GM12878 (cell line): ENCODE data around the gene KANTR. TPM values are rescaled to one million over a fixed set of nuclear protein-coding genes. Genes with fewer than 3 reads are reported as not detected.

Source experiments
- ATAC-seq: fragments of 200-7000 bp; cut with Tn5 transposase; 3 replicates; pipeline ENCODE4 v1.9.1; 2020; ENCODE audit warnings: mild to moderate bottlenecking, moderate library complexity
- BruUV-seq: library from RNA; stranded (reverse); fragments of 400-500 nt; replicated peaks from 2 replicates; lab custom pipeline; 2021; lab: Mats Ljungman, UMichigan
- CTCF ChIA-PET: fragments of 300-600 bp; sonication (Branson Sonifier 250); formaldehyde crosslinking; extraction: SDS; loops from one replicate; lab custom pipeline; 2021; ENCODE audit warnings: inconsistent platforms; lab: Yijun Ruan, JAX
- POLR2A ChIA-PET: fragments of 350-600 bp; formaldehyde crosslinking; extraction: SDS; loops from one replicate; lab custom pipeline; 2021; ENCODE audit warnings: inconsistent platforms; lab: Charles Lee
- RAD21 ChIA-PET: fragments of 300-600 bp; sonication (Branson Sonifier 250); formaldehyde crosslinking; loops from one replicate; lab custom pipeline; 2023; ENCODE audit warnings: antibody characterized with exemption; ENCODE audit not compliant: unreplicated experiment; lab: Charles Lee
- SMC1A ChIA-PET: fragments of 300-600 bp; sonication (Branson Sonifier 250); formaldehyde crosslinking; loops from one replicate; lab custom pipeline; 2023; ENCODE audit not compliant: unreplicated experiment, uncharacterized antibody; lab: Charles Lee
- DNase-seq: peaks from one replicate; pipeline ENCODE4 v3.0.0-alpha.2; 2011; ENCODE audit warnings: low read depth, low spot score
- FAIRE-seq: peaks from 3 replicates; lab custom pipeline; 2011; peaks lifted over from hg19 to GRCh38; lab: Jason Lieb, UNC
- H2AFZ ChIP-seq: 2 replicates; pipeline ENCODE4 v1.6.0; 2011; ENCODE audit warnings: low read depth, low read length, control low read depth; ENCODE audit not compliant: control insufficient read depth
- H3K27ac ChIP-seq: 2 replicates; pipeline ENCODE4 v1.5.1; 2011; ENCODE audit warnings: control low read depth; ENCODE audit not compliant: control insufficient read depth, insufficient read depth
- H3K27me3 ChIP-seq, 2 experiments: replicated peaks in 1 of 2; 2 replicates each; pipeline versions ENCODE4 v1.6.0 to v1.6.1; 2011; ENCODE audit warnings: low read length in 1 of 2; ENCODE audit not compliant: control insufficient read depth in 2 of 2, insufficient read depth in 2 of 2
- H3K36me3 ChIP-seq, 2 experiments: 2 replicates each; pipeline ENCODE4 v1.5.1; 2011; ENCODE audit warnings: low read length in 1 of 2; ENCODE audit not compliant: control insufficient read depth in 2 of 2, insufficient read depth in 2 of 2
- H3K4me1 ChIP-seq: 2 replicates; pipeline ENCODE4 v1.6.1; 2011; ENCODE audit warnings: mild to moderate bottlenecking, low read length, moderate library complexity, mixed read lengths; ENCODE audit not compliant: control insufficient read depth, insufficient read depth
- H3K4me2 ChIP-seq: 2 replicates; pipeline ENCODE4 v1.6.0; 2011; ENCODE audit warnings: control low read depth; ENCODE audit not compliant: control insufficient read depth, insufficient read depth
- H3K4me3 ChIP-seq: fragments of 200-600 bp; sonication (generic); 2 replicates; pipeline ENCODE4 v1.5.1; 2016
- H3K79me2 ChIP-seq: 2 replicates; pipeline ENCODE4 v1.6.0; 2011; ENCODE audit warnings: low read length; ENCODE audit not compliant: control insufficient read depth, insufficient read depth
- H3K9ac ChIP-seq: 2 replicates; pipeline ENCODE4 v1.8.0; 2011; ENCODE audit warnings: low read length, control low read depth, mixed read lengths; ENCODE audit not compliant: control insufficient read depth, insufficient read depth
- H3K9me3 ChIP-seq: replicated peaks from 3 replicates; pipeline ENCODE4 v1.5.1; 2011; ENCODE audit warnings: mild to moderate bottlenecking, low read length; ENCODE audit not compliant: control insufficient read depth, insufficient read depth
- H4K20me1 ChIP-seq: 2 replicates; pipeline ENCODE4 v1.6.0; 2011; ENCODE audit not compliant: control insufficient read depth, insufficient read depth
- ATF7 ChIP-seq: fragments of 450-650 bp; IDR thresholded peaks from 2 replicates; pipeline ENCODE4 v1.6.1; 2016; ENCODE audit warnings: low read depth, mild to moderate bottlenecking
- BACH1 ChIP-seq: fragments of 450-650 bp; IDR thresholded peaks from 2 replicates; pipeline ENCODE4 v1.6.1; 2017; ENCODE audit warnings: mild to moderate bottlenecking, borderline replicate concordance
- BCLAF1 ChIP-seq: fragments of 450-650 bp; IDR thresholded peaks from 2 replicates; pipeline ENCODE4 v1.6.1; 2017; ENCODE audit warnings: antibody characterized with exemption, mild to moderate bottlenecking, moderate library complexity
- GATAD2B ChIP-seq: fragments of 450-650 bp; conservative IDR thresholded peaks from 2 replicates; pipeline ENCODE4 v1.6.1; 2017; ENCODE audit warnings: low read depth, mild to moderate bottlenecking, moderate library complexity
- HCFC1 ChIP-seq: fragments of 150-350 bp; IDR thresholded peaks from 2 replicates; pipeline ENCODE4 v1.6.1; 2014; ENCODE audit warnings: low read length
- JUND ChIP-seq: IDR thresholded peaks from 2 replicates; pipeline ENCODE4 v1.6.1; 2012; ENCODE audit warnings: low read depth, mild to moderate bottlenecking, low read length, improper control_type of control experiment, moderate library complexity
- POU2F2 ChIP-seq: IDR thresholded peaks from 3 replicates; pipeline ENCODE4 v1.6.1; 2011; ENCODE audit warnings: low read depth, mild to moderate bottlenecking, low read length, borderline replicate concordance
- RAD51 ChIP-seq: fragments of 450-650 bp; IDR thresholded peaks from 2 replicates; pipeline ENCODE4 v1.6.1; 2016; ENCODE audit warnings: moderate library complexity, mild to moderate bottlenecking, inconsistent platforms
- RBBP5 ChIP-seq: fragments of 200-600 bp; sonication (generic); conservative IDR thresholded peaks from 2 replicates; pipeline ENCODE4 v1.6.1; 2016
- RELA ChIP-seq: fragments of 450-650 bp; IDR thresholded peaks from 2 replicates; pipeline ENCODE4 v1.8.0; 2014; ENCODE audit warnings: borderline replicate concordance; ENCODE audit not compliant: partially characterized antibody
- TCF12 ChIP-seq: IDR thresholded peaks from 2 replicates; pipeline ENCODE4 v1.6.1; 2011; ENCODE audit warnings: low read depth, mild to moderate bottlenecking, low read length
- WGBS: methylation state at CpG from one replicate; pipeline ENCODE4 v1.1.6; 2016; ENCODE audit warnings: low lambda C conversion rate; ENCODE audit not compliant: insufficient replicate concordance, insufficient coverage; ENCODE audit errors: missing lambda C conversion rate; 5-methylcytosine and 5-hydroxymethylcytosine counted together
- in situ Hi-C: fragments of 300-500 bp; cut with MboI; formaldehyde crosslinking; loops from 9 replicates; pipeline ENCODE4 v1.14.3; 2018; ENCODE audit warnings: mixed read lengths
- intact Hi-C: fragments of 100-400 bp; cut with micrococcal nuclease; formaldehyde crosslinking; loops from one replicate; pipeline ENCODE4 v1.14.2; 2022; ENCODE audit not compliant: unreplicated experiment
- polyA plus RNA-seq, 11 experiments: library from polyadenylated mRNA; depleted of rRNA in 4 of 11; unstranded in 6 of 11; stranded (reverse) in 5 of 11; fragments of >200 nt; fragmentation: Nextera tagmentation in 4 of 11; fragmentation: Illumina TruSeq in 1 of 11; extraction: Ambion mirVana in 4 of 11; extraction: Trizol in 1 of 11; gene quantifications; 1 replicate in 1 of 11; 2 replicates in 10 of 11; pipeline versions ENCODE4 v1.2.1 to v1.2.3, GENCODE V29; 2011 to 2016; ENCODE audit warnings: inconsistent platforms in 2 of 11, missing spikeins in 2 of 11, low read depth in 1 of 11
- total RNA-seq, 4 experiments: library from RNA; depleted of rRNA in 3 of 4; stranded (reverse); fragments of >200 nt in 3 of 4; fragmentation: Illumina TruSeq in 1 of 4; extraction: Trizol in 1 of 4; gene quantifications; 2 replicates each; pipeline versions ENCODE4 v1.2.1 to v1.2.3, GENCODE V29; 2013 to 2021

The KANTR gene
- total and polyA plus RNA-seq, 10 of the 15 experiments (the other 5 are each of a cell fraction or from before 2014, with no cell fraction given), result 1.00 to 14.8 (median 5.5) TPM

DNA sequence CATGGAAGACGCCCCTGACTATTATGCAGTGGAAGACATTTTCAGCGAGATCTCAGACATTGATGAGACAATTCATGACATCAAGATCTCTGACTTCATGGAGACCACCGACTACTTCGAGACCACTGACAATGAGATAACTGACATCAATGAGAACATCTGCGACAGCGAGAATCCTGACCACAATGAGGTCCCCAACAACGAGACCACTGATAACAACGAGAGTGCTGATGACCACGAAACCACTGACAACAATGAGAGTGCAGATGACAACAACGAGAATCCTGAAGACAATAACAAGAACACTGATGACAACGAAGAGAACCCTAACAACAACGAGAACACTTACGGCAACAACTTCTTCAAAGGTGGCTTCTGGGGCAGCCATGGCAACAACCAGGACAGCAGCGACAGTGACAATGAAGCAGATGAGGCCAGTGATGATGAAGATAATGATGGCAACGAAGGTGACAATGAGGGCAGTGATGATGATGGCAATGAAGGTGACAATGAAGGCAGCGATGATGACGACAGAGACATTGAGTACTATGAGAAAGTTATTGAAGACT lies 8.2 kb upstream of the KANTR start:
- Histone ChIP-seq H3K36me3 (peaks cover 0 to 5% of the 10 kb centered on the region in 2 experiments; a peak in 1 of 4 replicates), H3K4me2 (no peak overlapping the region), H3K27me3 (no peaks in the 10 kb centered on the region), H3K4me1 (no peaks in the 10 kb centered on the region), H3K79me2 (peaks cover 6% of the 10 kb centered on the region), H2AFZ (no peak overlapping the region), H3K27ac (no peak overlapping the region), H3K9me3 (no peaks in the 10 kb centered on the region), H3K9ac (no peak overlapping the region), H4K20me1 (no peaks in the 10 kb centered on the region), H3K4me3 (no peak overlapping the region)
- in situ Hi-C loops, result no loop called here
- no peak for TF ChIP-seq RAD51
- TF ChIP-seq TCF12, result no peak
- no peak for TF ChIP-seq ATF7
- FAIRE-seq (no peak), ATAC-seq (no peak), DNase-seq (no peak)
- ChIA-PET CTCF (no interaction called here), POLR2A (no interaction called here), RAD21 (no interaction called here), SMC1A (interaction anchor here (2.0 kb wide), 1 partner anchor 13 kb away, joined by 9 read pairs; no protein-coding TSS in a partner anchor)
- WGBS, result 62% methylated on average over 17 of the region's 17 CpGs
- intact Hi-C loops, result no loop called here
- BruUV-seq, result no TSS peak

- POLR2A ChIA-PET, result interaction anchor here (0.9 kb wide), 1 partner anchor 13 kb away, joined by 3 read pairs; no protein-coding TSS in a partner anchor
- FAIRE-seq, result no peak
- no peak for DNase-seq
- Histone ChIP-seq H3K36me3 (peaks cover 0 to 5% of the 10 kb centered on the region in 2 experiments; a peak in 1 of 4 replicates), H3K4me1 (no peaks in the 10 kb centered on the region), H4K20me1 (no peaks in the 10 kb centered on the region), H3K4me2 (no peak overlapping the region), H3K79me2 (peaks cover 6% of the 10 kb centered on the region), H3K27ac (no peak overlapping the region), H3K27me3 (no peaks in the 10 kb centered on the region), H3K9ac (no peak overlapping the region), H3K4me3 (no peak overlapping the region), H2AFZ (no peak overlapping the region), H3K9me3 (no peaks in the 10 kb centered on the region)
- in situ Hi-C loops, result no loop called here
- SMC1A ChIA-PET, result interaction anchor here (2.0 kb wide), 1 partner anchor 14 kb away, joined by 9 read pairs; no protein-coding TSS in a partner anchor
- TF ChIP-seq RELA (no peak), GATAD2B (no peak), POU2F2 (no peak), HCFC1 (no peak), JUND (no peak), RBBP5 (no peak), BACH1 (no peak), BCLAF1 (no peak)
- no TSS peak for BruUV-seq
- CTCF ChIA-PET, result no interaction called here
- 32% methylated on average over 6 of the region's 6 CpGs for WGBS
- intact Hi-C loops, result no loop called here
- no peak for ATAC-seq
- RAD21 ChIA-PET, result no interaction called here
These were observed 7.5 kb upstream of the KANTR start for GRCh38 chrX:53086464-53086863.
